NCI-H1930 (cell line): ENCODE data around the gene POLR2E.

ENCODE experiments used
- DNase-seq, 2 experiments: peaks; one replicate each; lab custom pipeline; 2025; lab: John Stamatoyannopoulos, UW

Gene POLR2E

GRCh38 chr19:1063909-1064660 lies 31.1 kb downstream of the POLR2E start:
- DNase-seq = no peak

- DNase-seq = no peak
These were observed 31.9 kb downstream of the POLR2E start for GRCh38 chr19:1063030-1063908.

DNA sequence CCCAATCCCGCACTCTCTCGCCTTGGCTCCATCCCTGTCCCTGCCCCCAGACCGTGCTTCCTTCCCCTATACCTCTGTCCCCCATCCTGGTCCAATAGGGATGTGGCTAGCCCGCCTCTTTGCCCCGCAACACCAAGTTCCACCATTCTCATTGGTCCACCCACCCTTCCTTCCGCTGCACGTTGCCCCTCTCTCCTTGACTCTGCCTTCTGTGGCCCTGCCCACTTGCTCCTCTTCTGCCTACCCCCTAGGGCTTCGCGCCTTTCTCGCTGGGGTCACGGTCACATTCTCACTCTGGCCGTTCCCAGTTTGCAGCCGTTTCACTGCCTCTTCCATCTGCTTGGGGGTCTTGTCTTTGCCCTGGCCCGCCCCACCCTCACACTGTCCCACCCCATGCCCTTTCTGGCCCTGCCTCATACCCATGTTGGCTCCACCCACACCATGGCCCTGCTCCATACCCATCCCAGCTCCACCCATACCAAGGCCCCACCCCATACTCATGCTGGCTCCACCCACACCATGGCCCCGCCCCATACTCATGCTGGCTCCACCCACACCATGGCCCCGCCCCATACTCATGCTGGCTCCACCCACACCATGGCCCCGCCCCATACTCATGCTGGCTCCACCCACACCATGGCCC lies 32.7 kb downstream of the POLR2E start:
- no peak for DNase-seq

GRCh38 chr19:1061987-1062386 lies 33.2 kb downstream of the POLR2E start:
- DNase-seq = no peak

- no peak for DNase-seq
These were observed 34.5 kb downstream of the POLR2E start for GRCh38 chr19:1060689-1061088.

DNA sequence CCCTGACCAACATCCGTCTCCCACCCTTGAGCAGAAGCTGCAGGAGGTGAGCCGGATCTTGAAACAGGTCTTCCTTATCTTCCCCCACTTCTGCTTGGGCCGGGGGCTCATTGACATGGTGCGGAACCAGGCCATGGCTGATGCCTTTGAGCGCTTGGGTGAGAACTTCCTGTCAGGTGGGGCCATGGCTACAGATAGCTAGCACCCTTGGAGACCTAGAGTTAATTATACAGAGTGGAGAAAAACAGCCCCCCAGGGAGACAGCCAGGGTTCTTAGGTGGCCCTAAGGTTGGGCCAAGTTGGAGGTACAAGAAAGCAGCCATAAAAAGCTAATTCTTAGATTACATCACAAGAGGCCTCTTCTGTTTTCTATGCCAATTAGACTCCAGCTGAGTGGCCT lies 37.1 kb downstream of the POLR2E start:
- DNase-seq = no peak

GRCh38 chr19:1057176-1057855 lies 37.9 kb downstream of the POLR2E start:
- peak in 1 of 2 experiments; percentile 61 for DNase-seq

- no peak for DNase-seq
These were observed 39.1 kb downstream of the POLR2E start for GRCh38 chr19:1055886-1056620.

GRCh38 chr19:1055028-1055425 lies 40.1 kb downstream of the POLR2E start:
- DNase-seq = no peak

GRCh38 chr19:1054102-1055027 lies 40.8 kb downstream of the POLR2E start:
- DNase-seq = no peak

- no peak for DNase-seq
These were observed 41.7 kb downstream of the POLR2E start for GRCh38 chr19:1053176-1054101.

DNA sequence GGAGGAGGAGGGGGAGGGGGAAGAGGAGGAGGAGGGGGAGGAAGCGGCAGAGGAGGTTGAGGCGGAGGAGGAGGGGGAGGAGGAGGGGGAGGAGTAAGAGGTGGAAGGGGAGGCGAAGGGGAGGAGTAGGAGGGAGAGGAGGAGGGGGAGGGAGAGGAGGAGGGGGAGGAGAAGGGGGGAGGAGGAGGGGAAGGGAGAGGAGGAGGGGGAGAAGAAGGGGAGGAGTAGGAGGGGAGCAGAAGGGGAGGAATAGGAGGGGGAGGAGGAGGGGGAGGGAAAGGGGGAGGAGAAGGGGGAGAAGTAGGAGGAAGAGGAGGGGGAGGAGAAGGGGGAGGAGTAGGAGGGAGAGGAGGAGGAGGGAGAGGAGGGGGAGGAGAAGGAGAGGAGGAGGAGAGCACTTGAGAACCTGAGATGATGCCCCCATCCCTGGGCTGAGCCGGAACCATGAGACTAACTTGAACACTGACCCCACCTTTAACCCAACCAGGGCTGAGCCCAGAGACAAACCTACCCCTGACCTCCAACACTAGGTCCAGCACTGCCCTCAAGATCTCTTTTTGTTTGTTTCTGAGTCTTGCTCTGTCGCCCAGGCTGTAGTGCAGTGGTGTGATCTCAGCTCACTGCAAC lies 42.7 kb downstream of the POLR2E start:
- no peak for DNase-seq

DNA sequence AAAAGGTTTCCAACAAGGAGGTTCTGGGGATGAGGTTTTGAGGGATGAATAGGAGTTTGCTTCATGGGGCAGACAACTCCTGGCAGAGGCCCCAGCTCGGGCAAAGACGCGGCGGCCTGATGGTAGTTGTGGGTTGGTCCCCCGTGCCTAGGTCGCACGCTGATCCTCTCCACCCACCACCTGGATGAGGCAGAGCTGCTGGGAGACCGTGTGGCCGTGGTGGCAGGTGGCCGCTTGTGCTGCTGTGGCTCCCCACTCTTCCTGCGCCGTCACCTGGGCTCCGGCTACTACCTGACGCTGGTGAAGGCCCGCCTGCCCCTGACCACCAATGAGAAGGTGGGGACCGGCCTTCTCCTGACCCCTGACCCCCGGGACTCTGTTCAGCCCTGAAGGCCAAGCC lies 43.4 kb downstream of the POLR2E start:
- DNase-seq = no peak

- no peak for DNase-seq
These were observed 44.0 kb downstream of the POLR2E start for GRCh38 chr19:1050989-1051788.

DNA sequence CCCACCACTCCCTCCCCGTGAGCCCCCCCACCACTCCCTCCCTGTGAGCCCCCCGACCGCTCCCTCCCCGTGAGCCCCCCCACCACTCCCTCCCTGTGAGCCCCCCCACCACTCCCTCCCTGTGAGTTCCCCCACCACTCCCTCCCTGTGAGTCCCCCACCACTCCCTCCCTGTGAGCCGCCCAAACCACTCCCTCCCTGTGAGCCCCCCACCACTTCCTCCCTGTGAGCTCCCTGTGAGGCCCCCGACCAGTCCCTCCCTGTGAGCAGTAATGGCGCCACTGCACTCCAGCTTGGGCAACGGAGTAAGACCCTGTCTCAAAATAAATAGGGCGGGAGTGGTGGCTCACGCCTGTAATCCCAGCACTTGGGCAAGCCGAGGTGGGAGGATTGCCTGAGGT lies 45.4 kb downstream of the POLR2E start:
- no peak for DNase-seq

DNA sequence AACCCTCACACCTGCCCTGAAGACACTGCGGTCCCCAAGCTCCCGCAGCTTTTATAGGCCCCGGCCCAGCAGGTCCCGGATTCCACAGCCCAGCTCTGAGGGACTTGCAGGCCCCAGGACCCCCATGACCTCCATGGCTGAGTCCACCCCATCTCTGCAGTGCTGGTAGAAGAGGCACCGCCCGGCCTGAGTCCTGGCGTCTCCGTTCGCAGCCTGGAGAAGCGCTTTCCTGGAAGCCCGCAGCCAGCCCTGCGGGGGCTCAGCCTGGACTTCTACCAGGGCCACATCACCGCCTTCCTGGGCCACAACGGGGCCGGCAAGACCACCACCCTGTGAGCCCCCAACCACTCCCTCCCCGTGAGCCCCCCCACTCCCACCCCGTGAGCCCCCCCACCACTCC lies 46.1 kb downstream of the POLR2E start:
- no peak for DNase-seq

- DNase-seq = no peak
These were observed 47.5 kb downstream of the POLR2E start for GRCh38 chr19:1047696-1048147.
